BE2C (cell line): ENCODE measurements around the gene INO80.

Experiments used
- DNase-seq: peaks from one replicate; pipeline ENCODE4 v3.0.0-alpha.2; 2020
- H3K27me3 ChIP-seq: fragments of 250-450 bp; sonication (Bioruptor Pico); 2 replicates; pipeline ENCODE4 v1.5.1; 2020; ENCODE audit warnings: mild to moderate bottlenecking
- H3K36me3 ChIP-seq: fragments of 250-450 bp; sonication (Bioruptor Pico); 2 replicates; pipeline ENCODE4 v1.5.1; 2020; ENCODE audit warnings: mild to moderate bottlenecking
- H3K4me1 ChIP-seq: fragments of 250-450 bp; sonication (Bioruptor Pico); 2 replicates; pipeline ENCODE4 v1.5.1; 2020
- H3K4me3 ChIP-seq: 2 replicates; pipeline ENCODE4 v1.5.1; 2011; ENCODE audit warnings: low read depth, low read length
- H3K9me3 ChIP-seq: fragments of 250-450 bp; sonication (Bioruptor Pico); 2 replicates; pipeline ENCODE4 v1.5.1; 2020
- CTCF ChIP-seq: IDR thresholded peaks from 2 replicates; pipeline ENCODE4 v1.5.1; 2012; ENCODE audit warnings: mild to moderate bottlenecking, low read depth, low read length

Gene INO80

GRCh38 chr15:40934457-40934856, 181.6 kb downstream of the INO80 start:
- no peak for TF ChIP-seq CTCF
- Histone ChIP-seq H3K9me3 (no peaks in the 10 kb centered on the region), H3K27me3 (peaks cover 19% of the 10 kb centered on the region), H3K4me3 (no peak overlapping the region), H3K4me1 (no peaks in the 10 kb centered on the region), H3K36me3 (no peaks in the 10 kb centered on the region)
- DNase-seq, result no peak

GRCh38 chr15:40933517-40933902, 182.6 kb downstream of the INO80 start:
- Histone ChIP-seq H3K4me1 (no peaks in the 10 kb centered on the region), H3K27me3 (peaks cover 29% of the 10 kb centered on the region), H3K9me3 (no peaks in the 10 kb centered on the region), H3K36me3 (no peaks in the 10 kb centered on the region), H3K4me3 (no peak overlapping the region)
- no peak for DNase-seq
- TF ChIP-seq CTCF, result no peak

GRCh38 chr15:40932649-40933516, 183.2 kb downstream of the INO80 start:
- Histone ChIP-seq H3K4me1 (no peaks in the 10 kb centered on the region), H3K9me3 (no peaks in the 10 kb centered on the region), H3K36me3 (no peaks in the 10 kb centered on the region), H3K4me3 (no peak overlapping the region), H3K27me3 (peaks cover 31% of the 10 kb centered on the region)
- no peak for TF ChIP-seq CTCF
- no peak for DNase-seq

- TF ChIP-seq CTCF, result no peak
Observed at GRCh38 chr15:40932156-40932555, 183.9 kb downstream of the INO80 start.

GRCh38 chr15:40931300-40932142, 184.6 kb downstream of the INO80 start:
- DNase-seq, result no peak
- H3K4me1 ChIP-seq, result no peaks in the 10 kb centered on the region
- H3K36me3 ChIP-seq, result no peaks in the 10 kb centered on the region
- no peak overlapping the region for H3K4me3 ChIP-seq
- TF ChIP-seq CTCF, result no peak
- H3K27me3 ChIP-seq, result peaks cover 38% of the 10 kb centered on the region
- no peaks in the 10 kb centered on the region for H3K9me3 ChIP-seq

More at GRCh38 chr15:40932156-40932555, 183.9 kb downstream of the INO80 start:
- Histone ChIP-seq H3K27me3 (peaks cover 34% of the 10 kb centered on the region), H3K4me1 (no peaks in the 10 kb centered on the region), H3K36me3 (no peaks in the 10 kb centered on the region), H3K4me3 (no peak overlapping the region), H3K9me3 (no peaks in the 10 kb centered on the region)
- DNase-seq, result no peak
